HG03558 (cell line): ENCODE data around the gene RBMS3.
"Not testable (repeated sequence)": the region's sequence is repeated elsewhere in the genome, so short reads cannot be mapped to it uniquely, and the experiment has no call there.

Source experiments
- ATAC-seq: cut with Tn5 transposase; IDR thresholded peaks from one replicate; pipeline ENCODE4 v1.9.1; 2021; ENCODE audit warnings: moderate number of reproducible peaks; ENCODE audit not compliant: unreplicated experiment; ENCODE audit errors: extremely low read depth

Gene RBMS3

DNA sequence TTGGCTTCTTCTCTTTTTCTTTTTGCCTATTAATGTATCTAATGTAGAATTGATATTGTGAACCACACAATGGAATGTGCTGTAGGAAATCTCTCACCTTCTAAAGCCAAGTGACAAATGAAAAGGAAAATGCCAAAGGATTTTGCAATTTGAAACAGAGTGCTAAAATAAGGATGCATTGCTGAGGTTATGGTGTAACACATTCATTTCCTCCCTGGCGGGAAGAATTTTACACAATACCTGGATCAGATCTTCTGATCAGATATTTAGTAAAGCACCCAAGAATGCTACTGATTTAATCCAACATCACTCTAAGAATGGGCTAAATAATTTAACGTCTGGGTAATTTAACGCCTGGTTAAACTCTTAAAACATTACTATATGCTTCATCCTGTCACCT lies 527.5 kb downstream of the RBMS3 start:
- not testable (repeated sequence) for ATAC-seq

DNA sequence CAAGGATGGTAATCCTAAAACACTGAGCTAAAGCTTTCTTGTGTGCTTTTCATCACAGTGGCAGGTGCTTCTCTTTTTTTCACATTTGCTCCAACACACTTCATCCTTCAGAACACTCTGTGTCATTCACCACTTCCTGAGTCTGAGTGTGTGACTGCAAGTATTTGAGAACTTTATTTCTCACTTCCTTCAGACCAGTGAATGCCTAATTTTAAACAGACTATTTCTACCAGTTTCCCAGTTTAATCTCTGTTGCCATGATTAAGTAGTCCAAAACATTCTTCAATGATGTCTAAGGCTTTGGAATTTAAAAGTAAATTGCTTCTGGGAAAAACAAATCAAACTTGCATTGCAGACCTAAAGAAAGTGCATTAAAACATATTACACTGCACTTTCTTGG lies 541.2 kb downstream of the RBMS3 start:
- no peak for ATAC-seq

DNA sequence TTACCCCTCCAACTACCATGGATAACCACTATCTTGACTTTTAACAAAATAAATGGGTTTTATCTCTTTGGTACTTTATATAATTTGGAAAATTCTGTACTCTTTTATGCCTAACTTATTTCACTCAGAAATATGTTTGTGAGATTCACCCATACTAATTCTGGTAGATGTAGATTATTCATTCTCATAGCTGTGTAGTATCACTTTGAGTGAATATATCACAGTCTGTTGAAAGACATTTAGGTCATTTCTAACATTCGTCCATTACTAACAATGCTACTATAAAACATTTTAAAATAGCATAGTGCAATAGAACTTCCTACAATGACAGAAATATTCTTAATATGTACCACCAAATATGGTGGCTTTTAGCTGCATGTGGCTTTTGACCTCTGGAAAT lies 542.4 kb downstream of the RBMS3 start:
- no peak for ATAC-seq

DNA sequence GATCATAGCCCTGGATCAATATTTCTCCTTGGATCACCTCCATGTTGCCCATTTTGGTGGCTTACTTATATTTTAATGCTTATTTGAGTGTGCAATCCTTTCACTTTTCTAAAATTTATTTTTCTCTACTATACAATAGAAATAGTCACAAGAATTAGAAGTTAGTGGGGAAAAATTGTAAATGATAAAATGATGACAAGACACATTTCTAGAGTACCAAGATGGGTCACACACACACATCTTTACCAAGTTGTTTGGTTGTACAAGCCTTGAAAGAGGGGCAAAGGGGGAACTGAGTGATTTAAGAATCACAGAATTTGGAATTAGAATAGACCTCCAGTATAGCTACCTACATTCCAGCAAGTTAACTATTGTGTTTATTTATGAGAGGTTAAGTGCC lies 545.8 kb downstream of the RBMS3 start:
- no peak for ATAC-seq

DNA sequence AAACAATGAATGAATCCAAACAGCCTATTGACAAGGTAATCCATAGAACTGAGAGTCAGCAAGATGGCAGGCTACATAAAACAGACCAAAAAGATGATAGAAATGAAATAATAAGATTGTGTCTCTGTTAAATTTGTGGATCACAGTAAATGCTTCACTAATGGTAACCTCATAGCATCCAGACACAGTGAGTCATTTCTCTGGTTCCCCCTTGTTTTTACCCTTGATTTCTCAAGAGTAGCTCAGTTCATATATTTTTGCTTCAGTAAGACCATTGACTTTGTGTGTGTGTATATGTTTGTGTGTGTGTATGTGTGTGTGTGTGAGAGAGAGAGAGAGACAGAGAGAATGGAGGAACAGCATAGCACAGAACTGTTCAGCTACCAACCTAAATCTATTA lies 546.9 kb downstream of the RBMS3 start:
- no peak for ATAC-seq

DNA sequence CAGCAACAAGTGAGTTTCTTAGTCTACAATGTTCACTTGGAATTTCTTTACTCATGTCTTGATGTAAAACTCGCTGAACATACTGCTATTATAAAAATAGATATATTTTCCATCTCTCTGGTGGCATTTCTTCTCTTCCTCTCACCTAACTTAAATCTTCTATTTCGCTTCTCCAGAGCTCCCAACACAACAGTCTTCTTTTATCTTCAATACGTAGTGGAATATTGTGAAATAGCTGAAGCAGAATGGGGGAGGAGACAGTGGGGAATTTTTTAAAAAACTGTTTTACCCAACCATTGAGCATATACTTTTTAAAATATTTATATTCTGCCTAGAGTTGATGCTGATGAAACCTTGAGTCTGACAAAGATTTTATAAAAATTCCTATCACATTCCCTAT lies 548.5 kb downstream of the RBMS3 start:
- ATAC-seq, result no peak

DNA sequence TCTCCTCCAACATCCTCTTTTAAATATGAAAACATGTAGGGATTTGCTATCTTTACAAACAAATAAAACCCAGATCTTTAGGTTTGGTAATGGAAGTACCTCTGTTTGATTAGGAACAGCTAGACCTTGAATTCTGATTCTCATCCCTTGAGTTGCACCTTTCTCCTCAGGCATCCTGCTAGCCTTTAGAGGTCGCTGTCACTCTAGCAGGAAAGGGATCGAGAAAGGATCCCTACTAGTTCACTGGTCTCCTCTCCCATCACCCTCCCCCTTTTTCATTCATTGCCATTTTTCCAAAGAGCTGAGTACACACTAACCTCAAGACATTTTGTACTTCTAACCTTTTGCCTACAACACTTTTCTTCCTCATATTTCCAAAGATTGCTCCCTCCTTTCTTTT lies 569.8 kb downstream of the RBMS3 start:
- no peak for ATAC-seq

DNA sequence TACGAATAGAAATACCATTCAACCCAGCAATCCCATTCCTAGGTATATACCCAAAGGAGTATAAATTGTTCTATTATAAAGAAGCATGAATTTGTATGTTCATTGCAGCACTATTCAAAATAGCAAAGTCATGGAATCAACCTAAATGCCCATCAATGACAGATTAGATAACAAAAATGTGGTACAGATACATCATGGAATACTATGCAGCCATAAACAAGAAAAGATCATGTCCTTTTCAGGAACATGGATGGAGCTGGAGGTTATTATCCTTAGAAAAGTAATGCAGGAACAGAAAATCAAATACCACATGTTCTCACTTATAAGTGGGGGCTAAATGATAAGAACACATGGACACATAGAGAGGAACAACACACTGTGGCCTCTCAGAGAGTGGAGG lies 571.9 kb downstream of the RBMS3 start:
- ATAC-seq, result no peak

DNA sequence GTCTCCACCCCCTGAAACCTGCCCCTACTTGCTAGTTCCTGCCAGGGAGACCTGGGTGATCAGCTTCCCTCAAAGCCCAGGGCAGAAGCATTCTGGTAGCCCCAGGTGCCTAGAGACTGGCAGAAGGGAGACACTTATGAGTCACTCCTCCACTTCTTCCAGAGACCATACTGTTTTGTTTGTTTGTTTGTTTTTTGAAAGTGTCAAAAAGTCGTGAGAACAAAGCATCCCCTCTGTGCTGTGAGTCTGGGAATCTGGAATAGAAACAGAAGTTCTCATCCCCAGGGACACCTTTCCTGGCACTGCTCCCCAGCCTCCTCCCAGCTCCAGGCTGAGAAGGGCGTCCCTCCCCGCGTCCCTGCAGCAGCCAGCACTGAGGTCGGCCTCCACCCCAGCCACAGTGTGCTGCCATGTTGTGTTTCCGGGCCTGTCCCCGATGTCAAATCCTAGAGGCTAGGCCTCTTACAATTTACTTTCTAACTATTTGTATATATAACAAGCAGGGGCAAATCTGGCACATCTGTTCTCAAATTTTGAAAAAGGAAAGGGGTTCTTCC lies 573.0 kb downstream of the RBMS3 start:
- no peak for ATAC-seq

DNA sequence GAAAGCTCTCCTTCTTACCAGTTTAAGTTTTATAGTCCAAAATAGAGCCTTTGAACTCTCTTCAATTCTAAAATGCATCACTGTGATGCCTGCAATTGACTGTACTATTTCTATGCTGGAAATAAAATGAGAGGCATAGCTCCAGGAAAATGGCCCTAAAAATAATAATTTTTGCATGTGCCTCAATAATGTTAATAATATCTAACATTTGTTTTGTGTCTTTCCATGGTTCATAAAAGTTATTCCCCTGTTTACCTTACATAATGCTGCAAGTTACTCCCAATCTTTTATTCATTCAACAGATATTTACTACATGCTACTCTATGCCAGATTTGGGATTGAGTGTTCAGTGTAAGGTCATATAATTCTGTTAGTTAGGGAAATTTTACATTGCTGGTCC lies 574.0 kb downstream of the RBMS3 start:
- ATAC-seq, result no peak

DNA sequence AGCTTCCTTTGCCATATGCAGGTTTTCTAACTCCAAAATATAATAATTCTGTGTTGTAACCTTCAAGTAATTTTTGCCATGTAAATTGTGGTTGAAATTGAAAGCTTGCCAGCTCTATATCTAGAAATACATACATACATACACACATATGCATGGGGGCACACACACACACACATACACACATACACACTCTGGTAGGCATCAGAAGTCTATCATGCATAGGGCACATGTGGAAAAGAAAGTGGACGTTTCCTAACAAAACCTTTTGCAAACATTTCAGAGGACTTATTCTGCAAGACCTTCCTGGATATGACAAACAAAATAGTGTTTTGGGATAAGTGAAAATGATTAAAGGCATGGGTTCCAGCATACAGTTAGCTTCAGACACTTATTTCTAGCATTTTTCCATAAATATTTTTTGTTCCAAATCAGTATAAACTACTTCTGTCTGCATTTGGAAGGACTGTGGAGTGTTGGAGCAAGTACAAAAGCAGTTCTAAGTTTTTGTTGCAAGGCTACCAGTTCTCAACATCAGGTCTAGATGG lies 578.9 kb downstream of the RBMS3 start:
- no peak for ATAC-seq

DNA sequence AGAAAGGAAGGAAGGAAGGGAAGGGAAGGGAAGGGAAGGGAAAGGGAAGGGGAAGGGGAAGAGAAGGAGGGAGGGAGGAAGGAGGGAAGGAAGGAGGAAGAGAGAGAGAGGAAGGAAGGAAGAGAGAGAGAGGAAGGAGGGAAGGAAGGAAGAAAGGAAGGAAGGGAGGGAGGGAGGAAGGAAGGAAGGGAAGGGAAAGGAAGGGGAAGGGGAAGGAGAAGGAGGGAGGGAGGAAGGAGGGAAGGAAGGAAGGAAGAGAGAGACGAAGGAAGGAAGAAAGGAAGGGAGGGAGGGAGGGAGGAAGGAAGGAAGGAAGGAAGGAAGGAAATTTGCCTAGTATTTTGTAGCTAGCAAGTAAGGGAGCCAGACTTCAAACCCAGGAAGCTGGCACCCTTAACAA lies 583.9 kb downstream of the RBMS3 start:
- no peak for ATAC-seq

DNA sequence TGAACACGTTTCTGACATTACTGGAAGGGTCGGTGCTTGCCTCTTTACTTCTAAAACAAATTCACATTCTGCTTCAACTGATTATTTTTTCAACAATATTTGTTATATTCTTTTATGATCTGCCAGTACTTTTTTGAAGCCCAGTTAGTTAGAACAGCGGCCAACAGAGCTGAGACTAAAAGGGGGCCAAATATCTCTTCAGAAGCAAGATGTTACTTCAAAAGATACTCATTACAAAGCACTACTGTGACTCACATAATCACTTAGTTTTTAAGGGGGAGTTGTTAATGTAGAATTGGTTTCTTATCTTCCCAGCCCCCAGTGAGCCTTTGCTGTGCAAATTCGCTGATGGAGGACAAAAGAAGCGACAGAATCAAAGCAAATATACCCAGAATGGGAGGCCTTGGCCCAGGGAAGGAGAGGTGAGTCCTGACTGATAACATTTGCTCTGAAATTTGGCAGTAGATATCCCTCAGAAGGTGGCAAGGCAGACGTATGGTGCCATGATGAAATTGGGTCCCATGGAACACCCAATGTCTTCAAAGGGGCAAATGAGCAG lies 587.8 kb downstream of the RBMS3 start:
- no peak for ATAC-seq

DNA sequence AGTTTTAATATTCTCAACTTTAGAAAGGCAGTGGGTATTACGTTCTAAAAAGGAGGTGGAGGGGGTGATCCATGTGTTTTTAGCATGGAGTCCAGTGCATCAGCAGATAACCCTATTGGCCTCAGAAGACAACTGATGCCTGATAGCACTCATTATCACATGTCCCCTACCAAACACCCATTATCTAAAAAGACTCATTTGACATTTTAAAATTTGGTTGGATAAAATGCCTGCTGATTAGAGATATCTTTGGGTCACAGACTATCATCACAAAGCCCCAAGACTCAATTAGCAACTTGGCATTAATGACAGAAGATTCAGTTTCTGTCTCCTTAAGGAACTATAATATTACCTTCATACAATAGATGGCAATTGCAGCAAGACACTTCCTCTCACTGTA lies 589.3 kb downstream of the RBMS3 start:
- no peak for ATAC-seq

DNA sequence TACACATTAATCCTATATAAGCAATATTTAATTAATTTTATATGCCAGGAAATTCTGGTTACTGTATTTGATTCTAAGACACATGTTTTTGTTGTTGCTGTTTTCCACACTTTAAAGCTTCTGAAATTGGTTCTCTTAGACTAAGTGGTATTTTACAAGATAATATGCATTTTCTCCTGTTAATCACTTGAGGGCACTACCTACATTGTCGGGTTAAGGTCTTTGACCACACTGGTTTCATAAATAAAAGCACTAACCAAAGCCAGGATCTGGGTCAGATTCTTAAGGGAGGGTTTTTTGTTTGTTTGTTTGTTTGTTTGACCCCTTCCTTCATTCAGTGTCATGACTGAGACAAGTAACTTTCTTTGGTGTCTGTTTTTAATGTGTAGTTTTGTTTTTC lies 590.2 kb downstream of the RBMS3 start:
- no peak for ATAC-seq

DNA sequence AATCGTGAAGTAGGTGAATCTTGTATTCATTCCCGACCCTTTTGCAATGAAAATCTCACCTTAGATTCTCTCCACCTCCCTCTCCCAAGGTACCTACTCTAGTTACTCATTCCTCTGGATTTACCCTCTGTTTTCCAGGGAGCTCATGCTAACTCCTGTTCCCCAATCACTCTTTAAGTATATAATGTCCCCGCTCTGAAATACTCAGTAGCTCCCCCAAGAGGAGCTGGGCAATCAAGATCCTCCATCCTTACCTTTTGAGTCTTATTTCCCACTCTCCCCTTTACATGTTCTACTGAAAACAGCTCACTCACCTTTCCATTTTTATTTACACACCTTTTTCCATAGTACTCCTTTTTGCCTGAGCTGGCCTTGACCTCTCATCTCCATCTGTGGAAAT lies 599.9 kb downstream of the RBMS3 start:
- no peak for ATAC-seq

DNA sequence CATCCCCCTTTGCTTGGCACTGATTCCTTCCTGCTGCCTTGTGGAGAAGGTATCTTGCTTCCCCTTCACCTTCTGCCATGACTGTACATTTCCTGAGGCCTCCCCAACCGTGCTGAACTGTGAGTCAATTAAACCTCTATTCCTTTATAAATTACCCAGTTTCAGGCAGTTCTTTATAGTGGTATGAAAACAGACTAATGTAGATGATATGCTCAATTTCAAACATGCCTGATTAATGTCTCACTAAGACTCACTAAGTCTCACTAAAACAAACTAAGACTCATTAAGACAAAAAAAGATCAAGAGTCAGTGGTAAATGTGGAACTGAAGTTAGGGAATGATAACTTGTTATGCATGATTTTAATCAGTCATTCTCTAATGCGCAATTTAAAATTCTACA lies 606.6 kb downstream of the RBMS3 start:
- no peak for ATAC-seq

DNA sequence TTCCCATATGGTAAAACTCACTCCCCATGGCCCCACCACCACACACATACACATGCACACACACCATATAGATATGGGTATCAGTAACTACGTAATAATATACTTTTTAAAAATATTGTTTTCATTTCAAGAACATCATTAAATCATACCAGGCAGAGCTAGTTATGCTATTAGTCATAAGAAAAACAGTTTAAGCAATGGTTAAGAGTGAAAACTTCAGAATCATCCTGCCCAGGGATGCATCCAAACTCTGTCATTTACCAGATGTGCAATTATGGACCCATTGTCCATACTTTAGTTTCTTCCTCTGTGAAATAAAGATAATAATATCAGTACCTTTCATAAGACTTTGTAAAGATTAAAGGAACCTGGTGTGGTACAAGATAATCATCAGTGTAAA lies 608.3 kb downstream of the RBMS3 start:
- no peak for ATAC-seq

DNA sequence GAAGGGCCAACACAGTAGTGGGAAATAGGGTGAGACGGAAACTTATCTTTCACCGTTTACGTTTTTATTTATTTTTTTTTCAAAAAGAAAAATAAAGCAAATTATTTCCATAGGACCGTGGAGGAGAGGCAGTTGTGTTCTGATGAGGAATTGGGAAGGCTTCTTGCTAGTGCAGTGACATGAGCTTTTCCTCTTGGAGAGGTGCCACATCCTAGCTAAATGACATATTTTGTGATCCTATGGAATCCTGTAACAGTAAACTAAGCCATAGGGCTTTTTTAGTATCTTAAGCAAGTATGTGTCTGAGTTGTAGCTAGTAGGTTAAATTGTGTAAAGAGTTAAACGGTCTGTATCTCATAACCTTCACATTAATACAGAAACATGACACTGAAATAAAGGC lies 609.9 kb downstream of the RBMS3 start:
- ATAC-seq, result no peak

DNA sequence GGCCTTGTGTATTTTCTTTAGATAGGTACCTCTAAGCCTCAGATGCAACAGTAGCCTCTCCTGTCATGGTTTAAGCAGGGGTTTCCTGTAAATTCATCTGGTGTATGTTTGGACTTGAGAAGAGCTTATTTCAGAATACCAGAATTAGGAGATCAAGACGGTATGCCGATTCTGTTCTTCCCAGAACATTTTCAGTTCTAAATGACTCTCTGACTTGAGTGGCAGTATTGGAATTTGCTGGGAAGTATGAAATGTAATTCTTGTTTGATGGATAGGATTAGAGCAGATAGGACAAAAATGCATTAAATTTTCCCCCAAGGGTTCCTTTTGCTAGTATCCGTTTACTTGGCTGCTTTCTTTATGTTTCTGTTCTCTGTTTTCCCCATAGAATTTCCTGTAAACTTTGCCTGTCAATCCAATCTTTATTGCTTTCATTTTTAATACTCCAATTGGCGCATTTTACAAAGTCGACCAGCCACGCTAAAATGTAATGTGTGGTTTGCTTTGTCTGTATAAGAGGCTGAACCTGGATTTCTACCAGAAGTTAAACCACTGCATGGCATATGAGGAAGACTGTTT lies 612.2 kb downstream of the RBMS3 start:
- ATAC-seq, result no peak

DNA sequence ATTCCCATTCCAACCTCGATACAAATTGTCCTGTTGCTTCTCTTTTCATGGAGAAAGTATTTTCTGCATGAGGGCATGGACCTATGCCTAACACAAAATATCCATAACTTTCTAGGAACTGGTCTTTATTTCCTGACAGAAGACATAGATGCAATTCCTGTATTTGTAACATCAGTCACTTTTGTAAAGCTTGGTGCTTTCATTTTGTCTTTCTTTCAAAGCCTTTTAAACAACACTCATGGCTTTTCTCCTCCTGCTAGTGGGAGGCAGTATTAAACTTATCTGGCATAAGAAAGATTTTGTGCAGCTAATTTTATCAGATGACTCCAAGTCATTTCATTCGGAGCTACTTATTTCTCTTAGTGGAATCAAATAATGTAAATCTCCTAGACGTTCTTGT lies 616.0 kb downstream of the RBMS3 start:
- ATAC-seq, result no peak
